ENCODE data around the gene RIMBP3B. TPM values are rescaled to one million over a fixed set of nuclear protein-coding genes. Genes with fewer than 3 reads are reported as not detected.
"Not testable (repeated sequence)": the region's sequence is repeated elsewhere in the genome, so short reads cannot be mapped to it uniquely, and the experiment has no call there.

RIMBP3B gene
- not detected in 2 replicates for total RNA-seq (2014; rRNA removed; shearing (Covaris generic))

GRCh38 chr22:21383701-21384467, at the start of gene RIMBP3B:
Gene RIMBP3B (plus strand): TSS chr22:21383751. CDS start chr22:21383859, 108 bp downstream.
- DNase-seq (ENCODE audit: low spot score), result not testable (repeated sequence)

- not testable (repeated sequence) for DNase-seq (ENCODE audit: low spot score)
Observed at GRCh38 chr22:21357527-21357926, 26.0 kb upstream of the RIMBP3B start.

GRCh38 chr22:21360525-21360924, 23.0 kb upstream of the RIMBP3B start:
- DNase-seq (ENCODE audit: low spot score), result not testable (repeated sequence)

- DNase-seq (ENCODE audit: low spot score), result not testable (repeated sequence)
Observed at GRCh38 chr22:21362473-21362872, 21.1 kb upstream of the RIMBP3B start.

- not testable (repeated sequence) for DNase-seq (ENCODE audit: low spot score)
Observed at GRCh38 chr22:21363061-21363460, 20.5 kb upstream of the RIMBP3B start.

- not testable (repeated sequence) for DNase-seq (ENCODE audit: low spot score)
Observed at GRCh38 chr22:21363803-21364202, 19.7 kb upstream of the RIMBP3B start.

- DNase-seq (ENCODE audit: low spot score), result not testable (repeated sequence)
Observed at GRCh38 chr22:21364362-21364761, 19.2 kb upstream of the RIMBP3B start.

GRCh38 chr22:21365337-21365736, 18.2 kb upstream of the RIMBP3B start:
- not testable (repeated sequence) for DNase-seq (ENCODE audit: low spot score)

- DNase-seq (ENCODE audit: low spot score), result not testable (repeated sequence)
Observed at GRCh38 chr22:21368603-21369310, 14.8 kb upstream of the RIMBP3B start.

- DNase-seq (ENCODE audit: low spot score), result not testable (repeated sequence)
Observed at GRCh38 chr22:21375880-21376279, 7.7 kb upstream of the RIMBP3B start.

GRCh38 chr22:21384468-21385357, 1.2 kb downstream of the RIMBP3B start:
- not testable (repeated sequence) for DNase-seq (ENCODE audit: low spot score)

GRCh38 chr22:21389480-21389879, 5.9 kb downstream of the RIMBP3B start:
- DNase-seq (ENCODE audit: low spot score), result not testable (repeated sequence)

- DNase-seq (ENCODE audit: low spot score), result not testable (repeated sequence)
Observed at GRCh38 chr22:21390013-21390412, 6.5 kb downstream of the RIMBP3B start.

GRCh38 chr22:21394613-21395012, 11.1 kb downstream of the RIMBP3B start:
- DNase-seq (ENCODE audit: low spot score), result not testable (repeated sequence)

- not testable (repeated sequence) for DNase-seq (ENCODE audit: low spot score)
Observed at GRCh38 chr22:21401197-21401969, 17.8 kb downstream of the RIMBP3B start.

- DNase-seq (ENCODE audit: low spot score), result not testable (repeated sequence)
Observed at GRCh38 chr22:21402763-21403314, 19.3 kb downstream of the RIMBP3B start.

- DNase-seq (ENCODE audit: low spot score), result not testable (repeated sequence)
Observed at GRCh38 chr22:21407139-21407538, 23.6 kb downstream of the RIMBP3B start.

GRCh38 chr22:21407792-21408191, 24.2 kb downstream of the RIMBP3B start:
- DNase-seq (ENCODE audit: low spot score), result not testable (repeated sequence)

GRCh38 chr22:21416375-21416774, 32.8 kb downstream of the RIMBP3B start:
- not testable (repeated sequence) for DNase-seq (ENCODE audit: low spot score)

- DNase-seq (ENCODE audit: low spot score), result not testable (repeated sequence)
Observed at GRCh38 chr22:21417227-21417746, 33.7 kb downstream of the RIMBP3B start, which contains the start of gene HIC2. Gene HIC2 (plus strand): TSS chr22:21417371. CDS start chr22:21442832, 25,461 bp downstream.

Measured in HT-29 (cell line).